ENCODE measurements around the gene FSIP2.

The FSIP2 gene

DNA sequence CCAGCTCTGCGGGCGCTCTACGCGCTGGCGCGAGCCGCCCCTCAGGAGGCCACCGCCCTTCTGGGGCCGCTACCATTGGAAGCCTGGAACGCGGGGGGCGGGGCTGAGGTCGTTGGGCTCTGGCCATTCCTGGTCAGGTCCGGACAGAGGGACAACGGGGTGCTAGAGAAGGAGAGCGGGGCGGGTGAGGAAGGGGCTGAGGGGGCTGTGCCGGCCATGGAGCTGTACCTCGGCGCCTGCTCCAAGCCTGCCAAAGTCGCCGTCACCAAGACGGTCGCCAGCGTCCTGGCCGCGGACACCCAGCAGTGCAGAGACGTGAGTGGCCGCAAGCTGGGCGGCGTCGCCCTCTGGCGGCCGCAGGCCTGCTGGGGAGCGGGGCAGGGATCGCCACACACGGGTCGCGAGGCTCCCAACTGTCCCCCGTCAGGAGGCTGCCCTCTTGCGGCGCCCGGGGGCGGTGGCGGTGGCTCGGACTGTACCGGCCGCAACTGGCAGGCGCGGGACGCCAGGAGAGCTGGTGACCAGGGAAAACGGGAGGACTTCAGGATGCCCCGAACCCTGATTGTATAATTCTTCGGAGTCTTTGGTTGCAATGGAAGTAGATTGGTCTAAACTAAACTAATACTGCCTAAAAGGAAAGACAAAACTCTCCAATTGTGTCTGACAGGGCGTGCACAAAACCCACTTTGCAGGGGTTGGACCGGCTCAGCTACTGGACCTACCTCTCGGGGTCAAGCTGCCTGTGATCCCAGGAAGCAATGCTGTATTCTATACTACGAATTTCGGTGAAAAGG is at the start of gene FSIP2:
Gene FSIP2 (plus strand): TSS at position 126 of the 794 bp plus-strand sequence. CDS start 91 bp downstream, at position 217.
- DNase-seq = peak; percentile 93

- no peak for DNase-seq
These were observed 48.6 kb upstream of the FSIP2 start for GRCh38 chr2:185689906-185690539.

DNA sequence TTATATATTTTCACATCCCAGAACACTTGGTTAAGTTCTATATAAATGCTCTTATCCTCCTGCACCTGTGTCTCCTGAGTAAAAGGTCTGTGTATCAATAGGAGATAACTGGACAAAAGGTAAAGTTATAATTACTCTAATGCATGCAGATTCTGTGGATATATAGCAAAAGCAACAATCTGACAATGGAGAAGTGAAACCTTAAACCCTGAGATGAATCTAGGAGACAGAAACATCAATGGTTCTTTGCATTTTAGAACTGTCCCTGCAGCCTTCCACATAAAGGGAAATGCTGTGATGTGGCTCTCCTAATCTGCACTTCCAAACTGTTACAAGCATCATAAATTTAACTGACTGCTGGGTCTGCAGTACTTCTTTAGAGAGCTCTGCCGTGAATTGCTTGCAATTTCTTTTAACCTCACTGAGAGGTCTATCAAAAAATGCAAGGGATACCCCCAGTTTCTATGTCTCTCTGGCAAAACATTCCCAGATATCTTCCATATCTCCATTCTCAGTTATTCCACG is 42.8 kb upstream of the FSIP2 start:
- no peak for DNase-seq

DNA sequence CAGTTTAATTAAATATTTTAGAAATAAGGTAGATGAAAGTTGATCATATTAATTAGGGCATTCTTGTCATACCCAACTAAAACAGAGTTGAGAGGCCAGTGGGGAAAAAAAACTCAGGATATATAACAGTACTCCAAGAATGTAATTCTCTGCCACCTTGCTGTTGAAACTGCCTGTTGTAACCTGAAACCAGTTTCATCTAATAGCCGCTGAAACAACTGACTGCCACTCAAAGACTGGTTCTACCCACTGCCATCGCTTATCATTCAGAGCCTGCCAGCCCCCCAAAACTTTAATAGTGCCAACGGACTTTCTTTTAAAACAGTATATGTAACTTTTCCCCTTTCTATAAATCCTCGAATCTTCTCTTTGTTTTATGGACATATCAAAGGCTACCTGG is 37.7 kb upstream of the FSIP2 start:
- DNase-seq = no peak

DNA sequence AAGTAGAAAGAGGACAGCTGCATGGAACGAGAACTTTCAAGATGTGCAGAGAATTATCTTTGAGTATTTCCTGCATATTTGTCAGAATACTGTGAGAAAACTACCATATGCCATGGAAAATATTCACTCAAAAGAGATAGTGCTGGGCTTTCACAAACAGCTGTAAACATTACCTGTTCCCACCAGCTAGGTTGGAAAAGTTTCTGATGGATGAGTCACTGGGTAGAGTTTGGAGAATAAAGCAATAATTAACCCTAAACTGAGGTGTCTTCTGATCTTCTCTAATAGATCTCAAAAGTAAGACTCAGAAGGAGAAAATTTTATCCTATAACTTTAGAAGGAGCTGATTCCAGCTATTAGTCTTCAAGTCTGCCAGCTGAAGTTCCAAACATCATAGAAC is 3.9 kb upstream of the FSIP2 start:
- no peak for DNase-seq

GRCh38 chr2:185736210-185736609 is 2.4 kb upstream of the FSIP2 start:
- DNase-seq = no peak

DNA sequence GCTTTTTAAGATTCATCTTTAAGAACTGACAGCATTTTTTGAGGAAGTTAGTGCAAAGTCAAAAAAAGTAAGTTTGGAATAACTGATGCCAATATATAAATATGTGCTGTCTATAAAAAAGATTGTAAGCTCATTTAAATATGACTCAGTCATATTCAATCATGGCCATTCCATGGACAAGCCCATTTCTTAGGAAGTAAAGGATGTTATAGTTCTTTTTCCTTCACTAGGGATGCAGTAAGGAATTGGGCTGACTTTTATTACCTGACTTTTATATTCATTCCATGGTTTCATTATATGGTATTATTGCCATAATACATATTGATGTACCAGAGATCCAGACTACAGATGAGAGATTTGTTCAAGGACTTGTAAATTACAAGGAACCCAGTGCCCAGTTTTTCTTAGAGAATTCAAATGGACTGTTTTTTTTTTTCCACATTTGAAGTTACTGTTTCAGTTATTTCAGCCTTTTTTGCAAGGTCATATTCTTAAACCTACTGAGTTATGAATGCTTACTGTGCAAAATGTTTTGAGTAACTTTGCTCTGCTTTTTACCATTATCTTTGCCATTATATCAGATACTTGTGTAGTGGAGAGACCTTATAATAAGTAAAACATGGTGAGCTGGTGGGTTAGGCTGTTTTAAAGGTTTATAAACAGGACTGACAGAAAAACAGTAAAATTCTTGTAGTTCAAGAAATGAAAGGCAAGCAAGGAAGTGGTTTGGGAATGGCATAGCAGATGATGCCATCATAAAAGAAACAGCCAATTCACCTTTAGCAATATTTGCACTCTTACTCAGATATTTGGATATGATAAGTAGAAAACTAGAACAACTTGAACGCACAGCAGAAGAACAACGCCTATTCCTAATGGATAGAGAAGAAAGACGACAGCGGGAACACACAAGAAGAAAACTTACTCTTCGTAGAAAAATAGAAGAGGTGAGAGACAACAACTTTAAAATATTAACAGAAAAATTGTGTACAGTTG is 7.6 kb downstream of the FSIP2 start:
- DNase-seq = no peak

DNA sequence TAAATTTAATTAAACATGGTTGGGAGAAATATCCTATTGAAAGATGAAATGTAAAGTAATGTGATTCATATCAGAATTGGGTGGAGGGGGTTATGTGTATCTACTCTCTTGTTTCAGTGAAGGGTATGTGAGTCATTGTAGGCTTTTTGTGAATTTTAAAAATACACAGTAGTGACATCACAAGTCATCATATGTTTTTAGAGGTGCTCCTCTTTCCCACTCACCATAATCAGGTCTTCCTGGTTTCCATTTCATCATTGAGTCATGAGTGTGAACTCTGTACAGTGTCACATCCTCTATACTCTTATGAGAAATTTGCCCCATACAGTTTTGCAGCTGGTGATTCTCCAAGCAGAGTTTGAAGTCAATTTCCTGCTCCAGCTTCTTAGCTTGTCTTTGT is 18.8 kb downstream of the FSIP2 start:
- DNase-seq = no peak

- DNase-seq = no peak
These were observed 32.8 kb downstream of the FSIP2 start for GRCh38 chr2:185771396-185771795.

DNA sequence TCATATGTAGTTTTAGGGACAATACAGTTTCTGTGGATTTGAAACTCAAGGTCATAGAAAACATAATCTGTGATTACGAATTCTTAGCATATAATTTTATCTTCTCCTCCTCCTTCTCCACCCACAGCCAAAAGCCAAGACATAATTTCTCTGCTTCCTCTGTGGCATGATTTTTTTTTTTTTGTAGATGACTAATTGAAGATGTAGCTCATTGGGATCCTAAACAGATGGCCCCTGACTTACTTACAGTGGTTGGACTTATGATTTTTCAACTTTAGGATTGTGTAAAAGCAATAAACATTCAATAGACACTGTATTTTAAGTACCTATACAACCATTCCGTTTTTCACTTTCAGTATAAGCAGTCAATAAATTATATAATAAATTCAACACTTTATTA is 42.3 kb downstream of the FSIP2 start:
- no peak for DNase-seq

DNA sequence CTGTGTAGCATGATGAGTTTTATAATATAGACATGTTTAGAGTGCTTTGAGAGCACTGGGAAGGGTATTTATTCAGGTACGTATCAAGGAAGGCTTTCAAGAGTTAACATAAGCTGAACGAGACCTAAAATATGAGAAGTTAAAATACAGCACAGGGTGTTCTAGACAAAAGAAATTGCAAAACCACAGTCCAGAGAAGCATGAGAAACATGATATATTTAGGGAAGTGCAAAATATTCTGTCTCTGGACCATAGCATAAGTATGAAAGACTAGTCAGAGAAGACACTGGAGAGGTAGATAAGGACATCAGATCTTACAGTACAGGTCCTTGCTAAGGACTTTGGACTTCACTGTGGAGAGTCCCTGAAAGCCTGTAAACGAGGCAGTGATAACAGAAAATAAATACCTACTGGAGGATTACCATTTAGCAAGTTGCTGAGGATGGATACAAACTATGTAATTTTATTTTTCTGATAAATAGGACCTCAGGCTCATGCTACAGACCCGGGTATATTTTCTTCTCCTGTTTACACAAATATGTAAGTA is 43.7 kb downstream of the FSIP2 start:
- DNase-seq = peak; percentile 20

DNA sequence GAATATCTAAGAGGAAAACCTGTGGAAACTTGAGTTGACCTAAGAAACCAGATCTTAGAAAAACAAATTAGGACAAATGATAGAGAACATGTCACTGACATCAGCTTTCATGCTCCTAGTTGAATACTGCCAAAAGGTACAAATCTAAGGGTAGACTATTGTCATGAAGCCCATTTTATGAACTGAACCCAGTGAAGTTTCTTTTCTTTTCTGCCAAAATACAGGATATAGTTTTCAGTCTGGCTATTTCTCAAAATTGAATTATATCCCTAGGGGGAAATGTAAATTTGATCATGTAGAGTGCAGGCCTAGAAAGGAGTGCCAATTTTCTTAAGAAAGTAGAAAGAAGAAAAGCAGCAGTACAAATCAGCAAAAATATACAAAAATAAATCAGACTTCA is 46.6 kb downstream of the FSIP2 start:
- no peak for DNase-seq

DNA sequence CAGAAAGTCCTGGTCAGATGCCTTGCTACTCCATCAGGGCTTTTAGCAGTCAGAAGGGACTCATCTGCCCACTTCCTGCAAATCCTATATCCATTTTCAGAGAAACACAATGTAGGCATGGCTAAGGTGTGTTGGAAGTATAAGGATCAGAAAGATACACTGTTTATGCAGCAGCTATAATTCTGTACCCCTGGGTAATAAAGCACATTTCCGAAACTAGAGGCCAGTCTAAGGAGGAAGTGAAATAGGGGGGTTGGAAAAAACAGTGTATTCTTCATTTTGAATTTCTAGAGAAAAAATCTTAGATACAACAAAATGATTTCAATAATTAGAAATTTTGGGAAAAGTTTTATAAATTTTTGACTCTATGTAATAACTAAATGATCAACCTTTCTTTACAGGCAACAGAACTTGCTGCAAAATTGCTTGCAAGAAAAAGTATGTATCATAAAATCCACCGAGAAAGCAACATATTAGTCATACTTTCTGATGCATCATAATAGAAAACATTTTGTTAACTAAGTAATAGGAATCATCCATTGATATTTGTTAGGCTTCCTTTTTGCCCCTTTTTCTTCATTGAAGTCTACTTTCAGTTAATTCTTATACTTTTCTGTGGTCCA is 47.4 kb downstream of the FSIP2 start:
- no peak for DNase-seq

DNA sequence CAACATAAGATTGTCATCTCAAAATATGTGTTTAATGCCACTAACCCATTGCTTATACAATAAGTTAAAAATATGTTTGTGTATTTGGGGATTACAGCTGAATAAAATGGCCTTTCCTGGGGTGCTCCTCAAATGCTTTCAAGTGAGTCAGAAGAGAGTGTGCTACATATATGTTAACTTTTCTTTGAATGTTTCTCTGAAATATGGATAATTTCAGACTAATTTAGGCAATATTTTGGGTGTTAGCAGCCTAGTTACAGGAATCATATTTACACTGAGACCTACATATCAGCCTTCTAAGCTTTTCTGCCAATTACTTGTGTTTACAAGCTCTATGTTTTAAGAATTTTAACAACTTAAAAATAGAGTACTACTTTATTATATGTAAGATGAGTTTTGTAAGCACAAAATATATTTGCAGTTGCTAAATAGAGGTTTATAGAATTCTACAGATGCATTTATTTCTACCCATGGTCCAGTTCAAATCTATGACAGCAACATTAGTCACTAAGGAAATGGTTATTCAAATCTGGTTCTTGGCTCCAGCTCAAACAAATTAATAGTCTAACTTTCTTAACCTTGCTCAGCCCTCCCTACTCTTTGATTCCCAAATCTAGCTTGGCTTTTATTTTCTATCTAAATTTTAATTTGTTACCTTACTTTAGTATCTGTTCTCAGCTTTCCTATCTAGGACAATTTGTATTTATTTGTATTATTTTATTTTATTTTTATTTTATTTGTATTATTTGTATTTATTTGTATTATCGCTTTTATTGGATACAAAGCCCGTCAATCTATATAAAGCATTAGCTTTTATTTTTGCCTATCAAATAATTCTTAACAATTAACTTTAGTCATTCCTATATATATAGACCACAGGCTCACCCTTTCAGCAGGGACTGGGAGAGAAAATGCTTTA is 48.9 kb downstream of the FSIP2 start:
- DNase-seq = no peak

DNA sequence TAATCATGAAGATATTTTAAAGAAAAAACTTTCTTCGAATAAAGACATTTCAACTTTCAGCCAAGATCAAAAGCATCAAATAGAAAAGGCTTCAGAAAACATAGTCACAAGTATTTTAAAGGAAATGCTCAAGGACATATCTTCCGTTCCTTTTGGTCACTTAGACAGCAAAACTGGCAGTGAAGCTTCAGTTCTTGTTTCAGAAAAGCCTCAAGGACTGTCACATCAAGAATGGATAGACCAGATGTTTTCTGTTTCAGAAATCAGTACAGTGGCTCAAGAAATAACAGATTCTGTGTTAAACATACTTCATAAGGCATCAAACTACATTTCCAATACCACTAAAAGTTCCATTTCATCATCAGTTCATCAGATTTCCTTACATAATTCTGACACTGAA is 51.8 kb downstream of the FSIP2 start:
- DNase-seq = no peak

DNA sequence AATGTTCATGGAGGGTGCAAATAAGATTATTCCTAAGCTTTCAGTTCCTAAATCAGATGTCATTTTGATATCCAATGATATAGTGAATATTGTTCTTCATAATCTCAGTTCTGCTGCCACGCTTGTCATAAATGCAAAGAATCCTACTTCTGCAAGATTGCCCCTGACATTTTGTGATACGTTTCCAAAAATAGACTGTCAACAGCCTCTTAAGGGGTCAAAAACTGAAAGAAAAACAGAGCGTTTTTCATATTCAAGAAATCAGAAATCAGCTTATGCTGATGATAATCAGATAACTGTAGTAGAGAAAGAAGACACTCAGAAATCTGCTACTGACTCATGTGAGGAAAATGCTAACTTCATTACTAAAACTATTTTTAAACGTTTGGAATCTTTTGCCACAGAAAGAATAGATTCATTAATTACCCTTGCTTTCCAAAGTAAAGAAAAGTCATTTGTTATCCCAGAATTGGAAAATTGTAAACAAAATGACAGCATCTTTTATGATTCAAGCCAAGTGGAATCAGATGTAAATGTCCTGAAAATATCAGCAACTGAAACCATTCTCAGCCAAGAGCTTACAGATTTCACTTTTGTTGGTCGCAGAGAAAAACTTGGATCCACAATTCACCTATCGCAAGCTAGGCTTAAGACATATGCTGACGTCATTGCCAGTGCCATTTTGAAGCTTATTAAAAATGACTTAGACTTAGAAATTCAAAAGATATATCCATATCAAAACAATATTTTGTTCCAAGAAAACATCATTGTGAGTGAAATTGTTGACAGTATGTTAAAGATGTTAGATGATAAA is 55.1 kb downstream of the FSIP2 start:
- DNase-seq = no peak

- no peak for DNase-seq
These were observed 58.2 kb downstream of the FSIP2 start for GRCh38 chr2:185796758-185797157.

- DNase-seq = no peak
These were observed 64.3 kb downstream of the FSIP2 start for GRCh38 chr2:185802926-185803325.

DNA sequence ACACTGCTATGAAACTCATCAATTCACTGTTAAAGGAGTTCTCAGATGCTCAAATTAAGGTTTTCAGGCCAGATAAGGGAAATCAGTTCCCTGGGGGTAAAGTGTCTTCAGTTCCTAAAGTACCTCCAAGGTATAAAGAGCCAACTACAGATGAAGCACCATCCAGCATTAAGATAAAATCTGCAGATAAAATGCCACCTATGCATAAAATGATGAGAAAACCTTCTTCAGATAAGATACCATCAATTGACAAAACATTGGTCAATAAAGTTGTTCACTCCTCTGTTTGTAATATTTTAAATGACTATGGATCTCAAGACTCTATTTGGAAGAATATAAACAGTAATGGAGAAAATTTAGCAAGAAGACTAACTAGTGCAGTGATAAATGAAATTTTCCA is 68.2 kb downstream of the FSIP2 start:
- DNase-seq = no peak

- DNase-seq = peak; percentile 60
These were observed 68.7 kb downstream of the FSIP2 start for GRCh38 chr2:185807351-185807750.

Measured in hematopoietic multipotent progenitor cell treated with erythropoietin and hydrocortisone succinate and interleukin-3 and kit ligand, for 4 days (in vitro differentiated cells).